Activated naive CD8-positive, alpha-beta T cell treated with anti-CD3 and anti-CD28 coated beads, Interleukin-2, amount 10 ng/mL, durations not matched to agents 7 days and 5 days (primary cell): Measurements from ENCODE around the gene SLC25A45. TPM values are rescaled to one million over a fixed set of nuclear protein-coding genes. Genes with fewer than 3 reads are reported as not detected.
A peak's percentile ranks its signal among the peaks of the same experiment; 100 is the strongest.
"Not testable (repeated sequence)": the region's sequence is repeated elsewhere in the genome, so short reads cannot be mapped to it uniquely, and the experiment has no call there.

ENCODE experiments used
- ATAC-seq: fragments of 150-1000 bp; cut with Tn5 transposase; one replicate; pipeline ENCODE4 v1.10.0; 2021; ENCODE audit warnings: low read depth, moderate library complexity
- POLR2A ChIA-PET: fragments of 350-600 bp; sonication (Branson Sonifier 250); formaldehyde crosslinking; loops from one replicate; lab custom pipeline; 2021; ENCODE audit warnings: antibody characterized with exemption; lab: Charles Lee
- DNase-seq: peaks from one replicate; pipeline ENCODE4 v3.0.0; 2021
- H3K27ac Mint-ChIP-seq: one replicate; pipeline ENCODE4 v1.8.0; 2022; ENCODE audit warnings: mild to moderate bottlenecking, mixed read lengths
- H3K27me3 Mint-ChIP-seq: one replicate; pipeline ENCODE4 v1.8.0; 2022; ENCODE audit warnings: mild to moderate bottlenecking, moderate library complexity, mixed read lengths
- H3K36me3 Mint-ChIP-seq: one replicate; pipeline ENCODE4 v1.8.0; 2021; ENCODE audit warnings: mild to moderate bottlenecking, mixed read lengths
- H3K4me1 Mint-ChIP-seq: one replicate; pipeline ENCODE4 v1.8.0; 2021; ENCODE audit warnings: mixed read lengths
- H3K4me3 Mint-ChIP-seq: one replicate; pipeline ENCODE4 v1.8.0; 2022; ENCODE audit warnings: mild to moderate bottlenecking, moderate library complexity, mixed read lengths
- H3K9me3 Mint-ChIP-seq: one replicate; pipeline ENCODE4 v1.8.0; 2021; ENCODE audit warnings: mixed read lengths
- total RNA-seq, 2 experiments: library from RNA; stranded (reverse); gene quantifications; one replicate each; pipeline ENCODE4 v1.2.3, GENCODE V29; 2021

The SLC25A45 gene
- total RNA-seq, 2 experiments from 2014 or later: 25.5 to 29.6 TPM

DNA sequence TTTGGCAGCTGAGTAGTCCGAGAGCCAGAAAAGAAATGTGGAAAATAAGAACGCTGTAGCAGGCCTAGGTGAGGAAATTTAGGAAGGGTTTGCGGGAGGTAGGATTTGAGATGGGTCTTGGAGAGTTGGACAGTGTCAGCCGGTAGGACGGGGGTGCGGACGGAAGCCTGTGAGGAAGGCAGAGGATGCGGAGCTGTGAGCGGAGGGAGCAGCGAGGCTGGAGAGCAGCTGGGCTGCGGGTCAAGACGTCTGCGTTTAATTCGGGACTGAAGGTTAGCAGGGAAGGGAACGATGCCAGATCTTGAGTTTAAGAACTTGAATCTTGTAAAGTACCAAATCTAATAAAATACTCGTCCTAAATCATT lies 28.6 kb downstream of the SLC25A45 start:
- POLR2A ChIA-PET: interaction anchor here (0.7 to 1.1 kb wide), 2 partner anchors 20 to 212 kb away, joined by 3 to 4 read pairs; partner anchors contain the start of gene DPF2
- no peaks in the 10 kb centered on the region for H3K9me3 Mint-ChIP-seq
- peaks cover 14% of the 10 kb centered on the region for H3K4me1 Mint-ChIP-seq
- no peak for ATAC-seq
- H3K27me3 Mint-ChIP-seq: no peaks in the 10 kb centered on the region
- DNase-seq: no peak
- H3K36me3 Mint-ChIP-seq: peaks cover 7% of the 10 kb centered on the region
- H3K4me3 Mint-ChIP-seq: peak overlapping the region; percentile 60
- no peak overlapping the region for H3K27ac Mint-ChIP-seq

- Mint-ChIP-seq H3K27ac (no peak overlapping the region), H3K36me3 (peaks cover 9% of the 10 kb centered on the region), H3K9me3 (no peaks in the 10 kb centered on the region), H3K27me3 (no peaks in the 10 kb centered on the region), H3K4me3 (peak overlapping the region; percentile 60), H3K4me1 (peaks cover 14% of the 10 kb centered on the region)
- ATAC-seq: no peak
- DNase-seq: no peak
- POLR2A ChIA-PET: no interaction called here
Measured at GRCh38 chr11:65353376-65353775, 29.1 kb downstream of the SLC25A45 start.

- Mint-ChIP-seq H3K27ac (no peak overlapping the region), H3K9me3 (no peaks in the 10 kb centered on the region), H3K4me3 (no peak overlapping the region), H3K27me3 (no peaks in the 10 kb centered on the region), H3K36me3 (peaks cover 9% of the 10 kb centered on the region), H3K4me1 (peaks cover 12% of the 10 kb centered on the region)
- POLR2A ChIA-PET: no interaction called here
- ATAC-seq: no peak
- no peak for DNase-seq
Measured at GRCh38 chr11:65352783-65353182, 29.7 kb downstream of the SLC25A45 start.

DNA sequence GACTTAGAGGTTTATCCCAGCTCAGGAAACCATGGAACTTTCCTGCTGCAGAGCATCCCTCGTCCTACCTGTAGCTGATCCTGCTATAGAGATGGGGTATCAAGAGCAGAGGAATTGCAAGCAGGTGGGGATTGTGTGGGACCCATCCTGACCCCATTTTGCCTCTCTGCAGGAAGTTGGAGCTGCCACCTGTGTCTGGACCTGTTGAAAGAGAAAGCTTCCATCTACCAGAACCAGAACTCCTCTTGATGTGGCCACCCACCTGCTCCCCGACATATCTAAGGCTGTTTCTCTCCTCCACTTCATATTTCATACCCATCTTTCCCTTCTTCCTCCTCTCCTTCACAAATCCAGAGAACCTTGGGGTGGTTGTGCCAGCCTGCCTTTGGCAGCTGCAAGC lies 30.9 kb downstream of the SLC25A45 start:
- Mint-ChIP-seq H3K4me1 (peaks cover 12% of the 10 kb centered on the region), H3K36me3 (peaks cover 11% of the 10 kb centered on the region), H3K4me3 (no peak overlapping the region), H3K27ac (no peak overlapping the region), H3K9me3 (no peaks in the 10 kb centered on the region), H3K27me3 (no peaks in the 10 kb centered on the region)
- DNase-seq (no peak), ATAC-seq (no peak)
- POLR2A ChIA-PET: interaction anchor here (1.5 kb wide), 1 partner anchor 17 kb away, joined by 5 read pairs; no protein-coding TSS in a partner anchor

DNA sequence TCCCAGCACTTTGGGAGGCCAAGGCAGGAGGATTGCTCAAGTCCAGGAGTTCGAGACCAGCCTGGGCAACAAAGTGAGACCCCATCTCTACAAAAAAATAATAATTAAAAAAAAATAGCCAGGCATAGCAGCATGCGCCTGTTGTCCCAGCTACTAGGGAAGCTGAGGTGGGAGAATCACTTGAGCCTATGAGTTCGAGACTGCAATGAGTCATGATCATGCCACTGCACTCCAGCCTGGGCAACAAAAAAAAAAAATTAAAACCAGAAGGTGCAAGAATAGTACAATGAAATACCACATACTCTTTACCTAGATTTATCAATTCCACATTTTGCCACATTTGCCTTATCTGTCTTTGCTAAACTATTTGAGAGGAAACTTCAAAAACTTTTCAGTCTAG lies 40.6 kb downstream of the SLC25A45 start:
- H3K27me3 Mint-ChIP-seq: no peaks in the 10 kb centered on the region
- H3K9me3 Mint-ChIP-seq: no peaks in the 10 kb centered on the region
- no peak overlapping the region for H3K4me3 Mint-ChIP-seq
- POLR2A ChIA-PET: no interaction called here
- DNase-seq: no peak
- H3K36me3 Mint-ChIP-seq: peaks cover 25% of the 10 kb centered on the region
- no peak overlapping the region for H3K27ac Mint-ChIP-seq
- no peak for ATAC-seq
- H3K4me1 Mint-ChIP-seq: peaks cover 14% of the 10 kb centered on the region

GRCh38 chr11:65340226-65340625 lies 42.2 kb downstream of the SLC25A45 start:
- Mint-ChIP-seq H3K27me3 (no peaks in the 10 kb centered on the region), H3K9me3 (no peaks in the 10 kb centered on the region), H3K27ac (peak overlapping the region; percentile 48), H3K4me3 (no peak overlapping the region), H3K36me3 (peaks cover 18% of the 10 kb centered on the region), H3K4me1 (peaks cover 18% of the 10 kb centered on the region)
- DNase-seq (no peak), ATAC-seq (no peak)
- POLR2A ChIA-PET: no interaction called here

DNA sequence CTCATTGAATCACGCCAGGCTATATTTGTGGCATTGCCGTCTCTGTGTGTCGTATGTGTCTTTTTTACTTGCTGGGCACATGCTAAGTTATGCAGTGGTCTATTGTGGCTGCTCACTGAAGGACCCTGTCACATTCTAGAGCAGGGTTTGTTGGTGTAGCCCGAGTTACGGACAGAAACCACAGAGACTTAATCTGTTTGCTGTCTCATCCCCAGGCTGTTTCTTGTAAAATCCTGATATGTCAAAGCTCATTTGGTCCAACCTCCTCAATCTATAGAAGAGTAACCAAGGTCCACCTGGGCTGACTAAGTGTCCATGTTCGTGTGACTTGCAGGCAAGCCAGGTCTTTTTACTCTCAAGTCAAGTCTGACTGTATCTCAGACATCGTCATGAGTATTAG lies 43.8 kb downstream of the SLC25A45 start:
- ATAC-seq: no peak
- no peak overlapping the region for H3K27ac Mint-ChIP-seq
- H3K27me3 Mint-ChIP-seq: no peaks in the 10 kb centered on the region
- POLR2A ChIA-PET: no interaction called here
- peaks cover 16% of the 10 kb centered on the region for H3K36me3 Mint-ChIP-seq
- H3K4me3 Mint-ChIP-seq: no peak overlapping the region
- H3K9me3 Mint-ChIP-seq: no peaks in the 10 kb centered on the region
- H3K4me1 Mint-ChIP-seq: peaks cover 28% of the 10 kb centered on the region
- no peak for DNase-seq

DNA sequence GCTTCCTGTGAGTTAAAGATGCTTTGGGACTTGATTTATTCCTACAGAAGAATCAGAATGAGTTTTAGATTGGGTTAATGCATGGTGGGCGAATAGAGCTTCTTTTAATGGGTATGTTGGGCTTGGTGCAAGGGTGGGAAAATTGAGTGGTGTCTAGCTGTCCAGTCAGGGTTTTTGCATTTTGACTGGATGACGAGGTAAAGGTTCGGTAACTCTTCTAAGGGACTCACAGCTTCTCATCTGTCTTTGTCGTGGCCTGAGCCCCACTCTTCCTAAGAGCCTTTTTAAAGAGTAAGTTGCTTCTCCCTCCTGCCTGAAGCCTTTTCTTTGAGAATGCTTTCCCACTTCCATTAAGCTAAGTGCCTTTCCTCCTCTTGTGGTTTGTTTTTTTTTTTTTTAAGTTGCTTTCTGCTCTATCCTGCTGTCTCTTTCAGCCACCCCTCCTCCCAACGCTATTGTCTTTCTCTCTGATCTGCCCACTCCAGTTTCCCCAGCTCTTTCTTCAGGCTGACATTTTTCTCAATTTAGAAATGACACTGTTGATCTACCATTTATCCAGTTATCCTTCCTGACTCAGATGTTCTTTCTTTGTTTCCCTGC lies 47.6 kb downstream of the SLC25A45 start:
- Mint-ChIP-seq H3K27me3 (no peaks in the 10 kb centered on the region), H3K27ac (peak overlapping the region; percentile 84), H3K36me3 (no peaks in the 10 kb centered on the region), H3K9me3 (no peaks in the 10 kb centered on the region), H3K4me1 (peaks cover 27% of the 10 kb centered on the region), H3K4me3 (peak overlapping the region; percentile 92)
- DNase-seq (no peak), ATAC-seq (no peak)
- POLR2A ChIA-PET: interaction anchor here (0.7 to 4.1 kb wide), 15 partner anchors 10 to 223 kb away, joined by 3 to 31 read pairs (median 4); partner anchors contain the start of genes CAPN1, POLA2, SCYL1 and TM7SF2

DNA sequence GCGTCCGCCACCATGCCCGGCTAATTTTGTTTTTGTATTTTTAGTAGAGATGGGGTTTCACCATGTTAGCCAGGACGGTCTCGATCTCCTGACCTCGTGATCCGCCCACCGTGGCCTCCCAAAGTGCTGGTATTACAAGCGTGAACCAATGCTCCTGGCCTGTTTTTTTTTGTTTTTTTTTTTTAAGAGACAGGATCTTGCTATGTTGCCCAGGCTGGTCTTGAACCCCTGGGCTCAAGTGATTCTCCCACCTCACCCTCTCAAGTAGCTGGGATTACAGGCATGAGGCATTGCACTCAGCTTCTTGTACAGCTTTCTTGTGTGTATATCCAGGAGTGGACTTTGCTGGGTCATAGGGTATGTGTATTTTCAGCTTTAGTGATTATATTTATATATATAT lies 49.9 kb downstream of the SLC25A45 start:
- not testable (repeated sequence) for H3K9me3 Mint-ChIP-seq, H3K27ac Mint-ChIP-seq, DNase-seq, ATAC-seq, H3K4me3 Mint-ChIP-seq, H3K36me3 Mint-ChIP-seq, H3K27me3 Mint-ChIP-seq
- POLR2A ChIA-PET: interaction anchor here (1.1 to 4.1 kb wide), 6 partner anchors 17 to 113 kb away, joined by 3 to 31 read pairs (median 4); partner anchors contain the start of gene POLA2
- H3K4me1 Mint-ChIP-seq: peaks cover 17% of the 10 kb centered on the region

DNA sequence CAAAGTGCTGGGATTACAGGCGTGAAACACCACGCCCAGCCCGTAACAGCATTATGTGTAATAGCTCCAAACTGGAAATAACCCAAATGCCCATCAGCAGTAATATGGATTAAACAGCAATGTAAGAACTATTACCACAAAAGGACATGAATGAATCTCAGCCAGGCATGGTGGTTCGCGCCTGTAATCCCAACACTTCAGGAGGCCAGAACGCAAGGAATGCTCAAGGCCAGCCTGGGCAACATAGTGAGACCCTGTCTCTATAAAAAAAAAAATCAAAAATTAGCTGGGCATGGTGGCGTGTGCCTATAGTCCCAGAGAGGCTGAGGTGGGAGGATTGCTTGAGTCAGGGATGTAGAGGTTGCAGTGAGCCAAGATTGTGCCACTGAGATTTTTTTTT lies 51.9 kb downstream of the SLC25A45 start:
- Mint-ChIP-seq H3K36me3 (no peaks in the 10 kb centered on the region), H3K27ac (no peak overlapping the region), H3K9me3 (no peaks in the 10 kb centered on the region), H3K4me1 (peaks cover 16% of the 10 kb centered on the region), H3K27me3 (peaks cover 5% of the 10 kb centered on the region), H3K4me3 (no peak overlapping the region)
- no peak for ATAC-seq
- POLR2A ChIA-PET: interaction anchor here (1.1 kb wide), 1 partner anchor 69 kb away, joined by 3 read pairs; no protein-coding TSS in a partner anchor
- DNase-seq: no peak

DNA sequence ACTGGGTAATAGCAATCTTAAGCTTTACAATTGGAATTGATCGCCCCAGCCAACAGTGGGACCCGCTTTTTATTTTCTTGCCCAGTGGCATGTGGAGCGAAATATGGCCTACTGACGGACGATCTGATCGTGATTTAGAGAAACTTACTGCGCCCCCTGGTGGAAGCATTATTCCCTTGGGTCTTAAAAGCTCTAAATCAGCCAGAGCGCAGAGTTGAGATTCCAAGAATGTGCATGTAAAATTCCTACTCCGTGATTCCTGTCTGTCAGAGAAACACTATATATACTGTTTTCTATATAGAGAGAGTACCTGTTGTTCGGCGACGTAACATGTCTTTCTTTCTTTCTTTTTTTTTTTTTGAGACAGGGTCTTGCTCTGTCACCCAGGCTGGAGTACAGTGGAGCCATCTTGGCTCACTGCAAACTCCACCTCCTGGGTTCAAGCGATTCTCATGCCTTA lies 52.5 kb downstream of the SLC25A45 start:
- peak; percentile 58 for DNase-seq
- ATAC-seq: peak; percentile 21
- peaks cover 11% of the 10 kb centered on the region for H3K4me1 Mint-ChIP-seq
- H3K36me3 Mint-ChIP-seq: no peaks in the 10 kb centered on the region
- peak overlapping the region; percentile 26 for H3K4me3 Mint-ChIP-seq
- H3K27ac Mint-ChIP-seq: no peak overlapping the region
- H3K9me3 Mint-ChIP-seq: no peaks in the 10 kb centered on the region
- POLR2A ChIA-PET: interaction anchor here (0.7 to 2.7 kb wide), 4 partner anchors 14 to 481 kb away, joined by 3 to 12 read pairs (median 3); no protein-coding TSS in a partner anchor
- peaks cover 5% of the 10 kb centered on the region for H3K27me3 Mint-ChIP-seq

DNA sequence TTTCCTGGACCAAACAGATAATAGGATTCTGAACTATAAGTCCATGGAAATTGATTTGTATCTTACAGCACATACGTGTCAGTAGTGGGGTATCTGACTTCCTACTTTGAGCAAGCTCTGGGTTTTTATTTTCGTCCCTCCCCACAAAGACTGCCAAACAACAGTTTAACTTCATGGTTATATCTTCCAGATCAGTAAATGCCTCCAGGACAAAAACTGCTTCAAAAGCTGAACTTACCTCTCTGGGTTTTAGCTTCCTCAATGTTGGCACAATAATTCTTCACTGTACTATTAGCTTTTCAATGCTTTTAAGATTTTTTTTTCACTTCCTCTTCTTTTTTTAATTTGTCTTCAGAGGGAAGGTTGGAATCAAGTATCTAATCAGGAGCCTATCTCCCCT lies 53.0 kb downstream of the SLC25A45 start:
- no peak overlapping the region for H3K4me3 Mint-ChIP-seq
- ATAC-seq (no peak), DNase-seq (no peak)
- POLR2A ChIA-PET: interaction anchor here (0.7 to 2.7 kb wide), 4 partner anchors 13 to 480 kb away, joined by 3 to 12 read pairs (median 3); no protein-coding TSS in a partner anchor
- no peaks in the 10 kb centered on the region for H3K9me3 Mint-ChIP-seq
- no peaks in the 10 kb centered on the region for H3K36me3 Mint-ChIP-seq
- no peak overlapping the region for H3K27ac Mint-ChIP-seq
- H3K27me3 Mint-ChIP-seq: peaks cover 5% of the 10 kb centered on the region
- H3K4me1 Mint-ChIP-seq: peaks cover 6% of the 10 kb centered on the region

DNA sequence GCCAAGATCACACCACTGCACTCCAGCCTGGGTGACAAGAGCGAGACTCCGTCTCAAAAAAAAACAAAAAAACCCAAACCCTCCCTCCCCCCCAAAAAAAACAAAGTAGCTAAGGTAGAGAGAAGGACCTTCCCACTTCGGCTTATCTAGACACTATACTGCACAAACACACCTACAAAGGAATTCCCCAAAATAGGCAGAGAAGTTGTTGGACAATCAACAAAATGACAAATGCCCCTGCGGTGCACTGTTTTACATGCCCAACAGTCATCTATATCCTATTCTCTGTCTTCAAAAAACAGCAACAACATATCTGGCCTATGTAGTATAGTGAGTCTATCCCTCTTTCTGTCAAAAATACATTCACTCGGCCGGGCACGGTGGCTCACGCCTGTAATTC lies 55.4 kb downstream of the SLC25A45 start:
- POLR2A ChIA-PET: interaction anchor here (0.7 kb wide), 1 partner anchor 52 kb away, joined by 3 read pairs; no protein-coding TSS in a partner anchor
- peaks cover 3% of the 10 kb centered on the region for H3K4me1 Mint-ChIP-seq
- H3K9me3 Mint-ChIP-seq: no peaks in the 10 kb centered on the region
- DNase-seq (no peak), ATAC-seq (no peak)
- H3K4me3 Mint-ChIP-seq: no peak overlapping the region
- H3K27me3 Mint-ChIP-seq: peaks cover 5% of the 10 kb centered on the region
- no peak overlapping the region for H3K27ac Mint-ChIP-seq
- H3K36me3 Mint-ChIP-seq: no peaks in the 10 kb centered on the region

GRCh38 chr11:65325435-65325834 lies 57.0 kb downstream of the SLC25A45 start:
- POLR2A ChIA-PET: no interaction called here
- H3K4me1 Mint-ChIP-seq: peaks cover 3% of the 10 kb centered on the region
- H3K9me3 Mint-ChIP-seq: no peaks in the 10 kb centered on the region
- DNase-seq: no peak
- no peak for ATAC-seq
- H3K27me3 Mint-ChIP-seq: peaks cover 7% of the 10 kb centered on the region
- H3K36me3 Mint-ChIP-seq: no peaks in the 10 kb centered on the region
- no peak overlapping the region for H3K4me3 Mint-ChIP-seq
- no peak overlapping the region for H3K27ac Mint-ChIP-seq
